Spleen (tissue), 7 donors: ENCODE measurements around the gene KRTAP4-2.

Experiments used
- POLR2A ChIP-seq, 3 donors: fragments of 450-650 bp; IDR thresholded peaks; one replicate each; pipeline ENCODE4 v1.5.1; 2017; ENCODE audit warnings: antibody characterized with exemption in 3 of 3, mild to moderate bottlenecking in 1 of 3
- POLR2AphosphoS5 ChIP-seq, 3 donors: sonication (generic); formaldehyde crosslinking; IDR thresholded peaks; one replicate each; pipeline ENCODE4 v1.5.1; 2017; ENCODE audit warnings: antibody characterized with exemption in 3 of 3
- TF ChIP-seq, protein P1 (sequence below), 11 experiments: fragments of 200-600 bp in 7 of 11; fragments of 450-650 bp in 4 of 11; sonication (generic) in 4 of 11; IDR thresholded peaks in 8 of 11; conservative IDR thresholded peaks in 3 of 11; 1 replicate in 7 of 11; 2 replicates in 4 of 11; pipeline versions ENCODE4 v1.4.0 to v1.8.0; 2016 to 2021; ENCODE audit warnings: antibody characterized with exemption in 11 of 11, inconsistent platforms in 4 of 11, mild to moderate bottlenecking in 1 of 11
- donor health status: DM: no; HTN: no; CAD: no; lungs with moderate emphysema.
- donor health status: DM: no; HTN: no; CAD: no.
- donor health status: DM: no; HTN: no; CAD: no.

DNA sequence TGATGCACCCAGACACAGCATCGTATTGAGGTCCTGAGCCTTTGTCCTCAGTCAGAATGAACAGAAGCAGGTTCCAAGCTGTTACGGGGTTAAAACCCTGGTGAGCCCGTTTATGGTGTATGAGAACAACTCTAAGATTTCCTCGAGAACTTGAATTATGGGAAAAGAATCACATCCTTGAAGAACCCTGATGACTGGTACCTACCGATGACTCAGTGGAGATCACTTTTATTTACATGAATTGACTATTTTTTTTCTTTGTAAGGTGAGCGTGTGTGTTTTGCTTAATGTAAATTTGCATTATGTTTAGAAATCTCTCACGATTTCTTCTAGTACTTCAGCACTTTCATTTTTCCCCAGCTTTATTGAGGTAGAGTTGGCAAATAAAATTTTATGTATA is 14.2 kb downstream of the KRTAP4-2 start:
- TF ChIP-seq POLR2AphosphoS5 (IDR thresholded peaks at IDR 0.05) = no peak
- TF ChIP-seq, protein P1, sequence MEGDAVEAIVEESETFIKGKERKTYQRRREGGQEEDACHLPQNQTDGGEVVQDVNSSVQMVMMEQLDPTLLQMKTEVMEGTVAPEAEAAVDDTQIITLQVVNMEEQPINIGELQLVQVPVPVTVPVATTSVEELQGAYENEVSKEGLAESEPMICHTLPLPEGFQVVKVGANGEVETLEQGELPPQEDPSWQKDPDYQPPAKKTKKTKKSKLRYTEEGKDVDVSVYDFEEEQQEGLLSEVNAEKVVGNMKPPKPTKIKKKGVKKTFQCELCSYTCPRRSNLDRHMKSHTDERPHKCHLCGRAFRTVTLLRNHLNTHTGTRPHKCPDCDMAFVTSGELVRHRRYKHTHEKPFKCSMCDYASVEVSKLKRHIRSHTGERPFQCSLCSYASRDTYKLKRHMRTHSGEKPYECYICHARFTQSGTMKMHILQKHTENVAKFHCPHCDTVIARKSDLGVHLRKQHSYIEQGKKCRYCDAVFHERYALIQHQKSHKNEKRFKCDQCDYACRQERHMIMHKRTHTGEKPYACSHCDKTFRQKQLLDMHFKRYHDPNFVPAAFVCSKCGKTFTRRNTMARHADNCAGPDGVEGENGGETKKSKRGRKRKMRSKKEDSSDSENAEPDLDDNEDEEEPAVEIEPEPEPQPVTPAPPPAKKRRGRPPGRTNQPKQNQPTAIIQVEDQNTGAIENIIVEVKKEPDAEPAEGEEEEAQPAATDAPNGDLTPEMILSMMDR (IDR thresholded peaks at IDR 0.05 in 8 of 11, conservative IDR thresholded peaks at IDR 0.05 in 3 of 11) = no peak
- no peak for TF ChIP-seq POLR2A (IDR thresholded peaks at IDR 0.05)
